Measurements from ENCODE around the gene LARGE1. TPM values are rescaled to one million over a fixed set of nuclear protein-coding genes. Genes with fewer than 3 reads are reported as not detected.
"Not testable (repeated sequence)": the region's sequence is repeated elsewhere in the genome, so short reads cannot be mapped to it uniquely, and the experiment has no call there.

Gene LARGE1
- total RNA-seq, 1 donor from 2014 or later, result 0.89 TPM

DNA sequence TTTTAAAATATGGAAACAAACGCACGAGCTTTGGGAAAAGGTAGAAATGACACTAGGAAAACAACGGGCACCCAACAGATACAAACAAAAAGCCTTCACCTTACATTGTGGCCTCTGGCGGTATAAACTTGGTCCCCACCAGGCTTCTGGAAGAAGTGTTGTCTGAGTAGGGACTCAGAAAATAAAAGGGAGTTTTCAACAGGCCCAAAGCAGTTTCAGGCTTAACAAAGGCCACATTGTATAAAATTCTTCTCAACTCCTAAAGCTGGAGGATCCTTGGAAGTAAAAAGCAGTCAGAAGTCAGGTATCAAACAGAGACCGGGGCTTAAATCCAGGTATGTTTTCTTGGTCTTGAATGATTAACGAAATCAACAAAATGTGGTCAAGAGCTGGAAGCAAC lies 61.0 kb downstream of the LARGE1 start:
- intact Hi-C loops (cut with micrococcal nuclease), result no loop called here
- Mint-ChIP-seq H3K9me3 (peaks cover 21% of the 10 kb centered on the region), H3K4me3 (ENCODE audit: low read depth) (no peak overlapping the region), H3K27me3 (ENCODE audit: low read depth) (no peaks in the 10 kb centered on the region), H3K36me3 (ENCODE audit: low read depth) (no peaks in the 10 kb centered on the region), H3K27ac (no peak overlapping the region), H3K4me1 (ENCODE audit: low read depth) (no peaks in the 10 kb centered on the region)
- no peak for DNase-seq (ENCODE audit: low spot score)

DNA sequence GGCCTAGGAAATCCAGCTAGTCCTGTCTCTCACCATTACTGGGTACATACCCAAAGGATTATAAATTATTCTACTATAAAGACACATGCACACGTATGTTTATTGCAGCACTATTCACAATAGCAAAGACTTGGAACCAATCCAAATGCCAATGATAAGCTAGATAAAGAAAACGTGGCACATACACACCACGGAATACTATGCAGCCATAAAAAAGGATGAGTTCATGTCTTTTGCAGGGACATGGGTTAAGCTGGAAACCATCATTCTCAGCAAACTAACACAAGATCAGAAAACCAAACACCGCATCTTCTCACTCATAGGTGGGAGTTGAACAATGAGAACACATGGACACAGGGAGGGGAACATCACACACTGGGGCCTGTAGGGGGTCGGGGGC lies 61.6 kb downstream of the LARGE1 start:
- H3K4me1 Mint-ChIP-seq (ENCODE audit: low read depth); DNase-seq (ENCODE audit: low spot score); H3K27ac Mint-ChIP-seq; H3K4me3 Mint-ChIP-seq (ENCODE audit: low read depth); intact Hi-C loops (cut with micrococcal nuclease); H3K36me3 Mint-ChIP-seq (ENCODE audit: low read depth); H3K27me3 Mint-ChIP-seq (ENCODE audit: low read depth): not testable (repeated sequence)
- H3K9me3 Mint-ChIP-seq, result peaks cover 25% of the 10 kb centered on the region

GRCh38 chr22:33857767-33858166 lies 62.5 kb downstream of the LARGE1 start:
- H3K4me1 Mint-ChIP-seq (ENCODE audit: low read depth); H3K27ac Mint-ChIP-seq; H3K36me3 Mint-ChIP-seq (ENCODE audit: low read depth); H3K27me3 Mint-ChIP-seq (ENCODE audit: low read depth); DNase-seq (ENCODE audit: low spot score); intact Hi-C loops (cut with micrococcal nuclease); H3K4me3 Mint-ChIP-seq (ENCODE audit: low read depth): not testable (repeated sequence)
- H3K9me3 Mint-ChIP-seq, result peaks cover 25% of the 10 kb centered on the region

DNA sequence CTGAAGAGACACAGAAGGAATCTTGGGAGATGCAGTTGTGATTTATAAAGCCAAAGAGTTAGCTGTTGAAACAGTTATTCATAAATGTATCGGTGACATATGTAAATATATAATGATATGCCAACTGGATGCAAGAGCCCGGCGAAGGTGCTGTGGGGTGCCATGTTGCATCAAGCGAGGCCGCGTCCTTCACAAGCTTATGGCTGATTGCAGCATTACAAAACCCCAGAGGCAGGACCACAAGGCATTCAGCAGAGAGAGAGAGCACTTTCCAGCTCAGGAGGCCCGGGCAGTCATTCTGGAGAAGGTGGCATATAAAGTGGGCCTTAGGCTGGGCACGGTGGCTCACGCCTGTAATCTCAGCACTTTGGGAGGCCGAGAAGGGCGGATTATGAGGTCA lies 65.6 kb downstream of the LARGE1 start:
- DNase-seq (ENCODE audit: low spot score), result no peak
- intact Hi-C loops (cut with micrococcal nuclease), result no loop called here
- no peaks in the 10 kb centered on the region for H3K27me3 Mint-ChIP-seq (ENCODE audit: low read depth)
- H3K4me3 Mint-ChIP-seq (ENCODE audit: low read depth), result no peak overlapping the region
- no peaks in the 10 kb centered on the region for H3K36me3 Mint-ChIP-seq (ENCODE audit: low read depth)
- H3K4me1 Mint-ChIP-seq (ENCODE audit: low read depth), result no peaks in the 10 kb centered on the region
- no peak overlapping the region for H3K27ac Mint-ChIP-seq
- peaks cover 21% of the 10 kb centered on the region for H3K9me3 Mint-ChIP-seq

GRCh38 chr22:33853200-33854097 lies 66.8 kb downstream of the LARGE1 start:
- peaks cover 22% of the 10 kb centered on the region for H3K9me3 Mint-ChIP-seq
- no peak overlapping the region for H3K27ac Mint-ChIP-seq
- H3K4me3 Mint-ChIP-seq (ENCODE audit: low read depth), result peak overlapping the region; percentile 30
- intact Hi-C loops (cut with micrococcal nuclease), result no loop called here
- H3K4me1 Mint-ChIP-seq (ENCODE audit: low read depth), result no peaks in the 10 kb centered on the region
- no peak for DNase-seq (ENCODE audit: low spot score)
- no peaks in the 10 kb centered on the region for H3K36me3 Mint-ChIP-seq (ENCODE audit: low read depth)
- no peaks in the 10 kb centered on the region for H3K27me3 Mint-ChIP-seq (ENCODE audit: low read depth)

DNA sequence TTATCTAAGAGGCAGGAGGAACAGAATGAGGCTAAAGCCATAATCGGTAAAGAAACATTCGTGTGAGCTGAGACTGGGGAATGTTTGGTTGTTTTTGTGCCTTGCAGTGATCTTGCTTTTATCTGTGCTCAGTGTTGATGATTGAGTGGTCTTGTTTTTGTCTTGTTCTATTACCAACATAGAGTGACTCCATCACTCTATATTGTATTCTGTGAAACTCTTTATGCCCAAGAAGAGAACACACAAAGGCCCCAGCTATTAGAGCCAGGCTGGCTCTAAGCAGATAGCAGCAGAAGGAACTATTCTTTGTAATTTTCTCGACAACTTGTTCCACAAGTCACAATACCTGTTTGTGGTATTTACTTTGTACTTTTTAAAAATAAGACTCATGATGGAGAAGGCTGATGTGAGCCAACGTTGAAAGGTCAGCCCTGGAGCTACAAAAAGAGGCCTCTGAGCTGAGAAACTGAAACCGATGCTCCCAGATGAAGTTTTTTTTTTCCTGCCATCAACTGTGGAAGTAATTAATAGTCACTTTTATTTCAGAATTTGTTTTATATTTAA lies 68.4 kb downstream of the LARGE1 start:
- Mint-ChIP-seq H3K4me1 (ENCODE audit: low read depth) (no peaks in the 10 kb centered on the region), H3K36me3 (ENCODE audit: low read depth) (no peaks in the 10 kb centered on the region), H3K27me3 (ENCODE audit: low read depth) (no peaks in the 10 kb centered on the region), H3K4me3 (ENCODE audit: low read depth) (no peak overlapping the region), H3K27ac (no peak overlapping the region), H3K9me3 (peaks cover 26% of the 10 kb centered on the region)
- intact Hi-C loops (cut with micrococcal nuclease), result no loop called here
- DNase-seq (ENCODE audit: low spot score), result no peak

GRCh38 chr22:33851240-33851639 lies 69.0 kb downstream of the LARGE1 start:
- Mint-ChIP-seq H3K27ac (no peak overlapping the region), H3K9me3 (peaks cover 30% of the 10 kb centered on the region), H3K27me3 (ENCODE audit: low read depth) (no peaks in the 10 kb centered on the region), H3K36me3 (ENCODE audit: low read depth) (no peaks in the 10 kb centered on the region), H3K4me3 (ENCODE audit: low read depth) (no peak overlapping the region), H3K4me1 (ENCODE audit: low read depth) (no peaks in the 10 kb centered on the region)
- DNase-seq (ENCODE audit: low spot score), result no peak
- intact Hi-C loops (cut with micrococcal nuclease), result no loop called here

GRCh38 chr22:33850724-33851123 lies 69.6 kb downstream of the LARGE1 start:
- Mint-ChIP-seq H3K9me3 (peaks cover 35% of the 10 kb centered on the region), H3K4me1 (ENCODE audit: low read depth) (no peaks in the 10 kb centered on the region), H3K27ac (no peak overlapping the region), H3K36me3 (ENCODE audit: low read depth) (no peaks in the 10 kb centered on the region), H3K27me3 (ENCODE audit: low read depth) (no peaks in the 10 kb centered on the region), H3K4me3 (ENCODE audit: low read depth) (no peak overlapping the region)
- intact Hi-C loops (cut with micrococcal nuclease), result no loop called here
- DNase-seq (ENCODE audit: low spot score), result no peak

DNA sequence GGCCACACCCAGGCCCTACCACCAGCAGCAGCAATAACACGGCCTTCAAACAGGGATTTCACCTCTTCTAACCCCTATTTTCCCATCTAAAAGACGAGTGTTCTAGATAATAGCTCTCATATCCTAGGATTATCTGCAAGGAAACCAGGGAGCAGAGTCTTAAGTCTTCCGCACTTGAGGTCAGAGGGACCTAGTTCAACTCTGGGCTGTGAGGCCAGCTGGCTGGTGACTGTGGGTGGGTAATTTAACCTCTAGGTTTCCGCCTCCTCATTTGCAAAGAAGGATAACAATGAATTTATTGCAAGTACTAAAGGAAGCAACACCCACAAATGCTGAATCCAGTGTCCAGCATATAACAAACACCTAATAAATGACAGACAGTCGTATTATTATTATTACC lies 70.1 kb downstream of the LARGE1 start:
- Mint-ChIP-seq H3K9me3 (peaks cover 38% of the 10 kb centered on the region), H3K27ac (no peak overlapping the region), H3K4me3 (ENCODE audit: low read depth) (no peak overlapping the region), H3K36me3 (ENCODE audit: low read depth) (no peaks in the 10 kb centered on the region), H3K27me3 (ENCODE audit: low read depth) (no peaks in the 10 kb centered on the region), H3K4me1 (ENCODE audit: low read depth) (no peaks in the 10 kb centered on the region)
- intact Hi-C loops (cut with micrococcal nuclease), result no loop called here
- DNase-seq (ENCODE audit: low spot score), result no peak

- H3K27ac Mint-ChIP-seq, result no peak overlapping the region
- no peak for DNase-seq (ENCODE audit: low spot score)
- H3K36me3 Mint-ChIP-seq (ENCODE audit: low read depth), result no peaks in the 10 kb centered on the region
- no peaks in the 10 kb centered on the region for H3K27me3 Mint-ChIP-seq (ENCODE audit: low read depth)
- H3K9me3 Mint-ChIP-seq, result peaks cover 39% of the 10 kb centered on the region
- intact Hi-C loops (cut with micrococcal nuclease), result no loop called here
- H3K4me3 Mint-ChIP-seq (ENCODE audit: low read depth), result no peak overlapping the region
- H3K4me1 Mint-ChIP-seq (ENCODE audit: low read depth), result no peaks in the 10 kb centered on the region
These were observed 72.0 kb downstream of the LARGE1 start for GRCh38 chr22:33848251-33848650.

DNA sequence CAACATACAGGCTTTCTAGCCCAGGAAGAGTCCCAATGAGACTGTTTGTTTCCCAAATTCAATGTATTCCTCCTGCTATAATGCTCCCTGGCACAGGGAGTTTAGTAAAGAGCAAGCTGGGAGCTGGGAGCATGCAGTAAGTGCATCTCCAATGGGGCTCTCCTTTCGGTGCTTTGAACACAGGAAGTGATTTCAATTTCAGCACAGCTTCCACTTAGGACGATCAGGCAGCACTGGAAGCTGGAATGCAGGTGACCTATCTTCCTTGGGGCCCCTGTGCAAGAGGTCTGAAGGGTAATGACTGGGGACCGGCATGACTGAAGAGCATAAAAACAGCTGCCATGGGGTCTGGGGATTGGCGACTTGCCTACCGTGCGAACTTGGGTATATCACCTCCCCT lies 76.0 kb downstream of the LARGE1 start:
- no peak for DNase-seq (ENCODE audit: low spot score)
- Mint-ChIP-seq H3K4me1 (ENCODE audit: low read depth) (no peaks in the 10 kb centered on the region), H3K27me3 (ENCODE audit: low read depth) (no peaks in the 10 kb centered on the region), H3K36me3 (ENCODE audit: low read depth) (no peaks in the 10 kb centered on the region), H3K9me3 (peaks cover 36% of the 10 kb centered on the region), H3K4me3 (ENCODE audit: low read depth) (no peak overlapping the region), H3K27ac (no peak overlapping the region)
- intact Hi-C loops (cut with micrococcal nuclease), result no loop called here

- no peak overlapping the region for H3K4me3 Mint-ChIP-seq (ENCODE audit: low read depth)
- no peaks in the 10 kb centered on the region for H3K36me3 Mint-ChIP-seq (ENCODE audit: low read depth)
- DNase-seq (ENCODE audit: low spot score), result no peak
- intact Hi-C loops (cut with micrococcal nuclease), result no loop called here
- H3K27ac Mint-ChIP-seq, result no peak overlapping the region
- H3K9me3 Mint-ChIP-seq, result peaks cover 32% of the 10 kb centered on the region
- H3K27me3 Mint-ChIP-seq (ENCODE audit: low read depth), result no peaks in the 10 kb centered on the region
- H3K4me1 Mint-ChIP-seq (ENCODE audit: low read depth), result no peaks in the 10 kb centered on the region
These were observed 77.7 kb downstream of the LARGE1 start for GRCh38 chr22:33842421-33843094.

DNA sequence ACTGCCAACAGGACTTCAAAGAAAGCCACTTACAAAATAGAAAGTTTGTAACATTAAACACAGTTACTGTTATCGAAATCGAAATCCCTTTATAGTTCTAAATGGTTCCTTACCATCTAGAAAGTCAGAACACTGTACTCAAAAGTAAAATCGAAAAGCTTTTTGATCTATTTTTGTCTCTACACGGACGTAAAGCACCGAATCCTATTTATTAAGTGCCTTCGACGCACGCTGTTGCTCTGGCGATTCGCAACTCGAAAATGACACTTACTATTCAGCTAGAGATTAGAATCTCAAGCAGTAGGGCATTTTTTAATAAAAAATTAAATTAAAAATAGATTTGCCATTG lies 78.3 kb downstream of the LARGE1 start:
- no peak for DNase-seq (ENCODE audit: low spot score)
- H3K4me1 Mint-ChIP-seq (ENCODE audit: low read depth), result no peaks in the 10 kb centered on the region
- H3K27me3 Mint-ChIP-seq (ENCODE audit: low read depth), result no peaks in the 10 kb centered on the region
- peaks cover 35% of the 10 kb centered on the region for H3K9me3 Mint-ChIP-seq
- intact Hi-C loops (cut with micrococcal nuclease), result no loop called here
- H3K4me3 Mint-ChIP-seq (ENCODE audit: low read depth), result no peak overlapping the region
- H3K36me3 Mint-ChIP-seq (ENCODE audit: low read depth), result no peaks in the 10 kb centered on the region
- no peak overlapping the region for H3K27ac Mint-ChIP-seq
